Ramos (cell line): ENCODE results near the gene SLC13A2.

Experiments
- in situ Hi-C: fragments of 300-500 bp; cut with MboI; formaldehyde crosslinking; loops from one replicate; pipeline ENCODE4 v1.14.3; 2022; ENCODE audit warnings: low sequenced_read_pairs; ENCODE audit not compliant: unreplicated experiment

SLC13A2 gene

GRCh38 chr17:28530250-28530649 is 56.8 kb downstream of the SLC13A2 start:
- in situ Hi-C loops, result no loop called here

GRCh38 chr17:28530926-28531325 is 57.5 kb downstream of the SLC13A2 start:
- in situ Hi-C loops, result no loop called here

GRCh38 chr17:28532050-28532960 is 58.9 kb downstream of the SLC13A2 start:
- in situ Hi-C loops, result no loop called here

- in situ Hi-C loops, result no loop called here
These were observed 59.8 kb downstream of the SLC13A2 start for GRCh38 chr17:28533091-28533807.

- in situ Hi-C loops, result no loop called here
These were observed 61.4 kb downstream of the SLC13A2 start for GRCh38 chr17:28534740-28535375.

GRCh38 chr17:28536532-28537218 is 63.2 kb downstream of the SLC13A2 start:
- in situ Hi-C loops, result no loop called here

GRCh38 chr17:28537219-28537610 is 63.8 kb downstream of the SLC13A2 start:
- in situ Hi-C loops, result no loop called here

- in situ Hi-C loops, result no loop called here
These were observed 65.0 kb downstream of the SLC13A2 start for GRCh38 chr17:28538296-28538895.

- in situ Hi-C loops, result no loop called here
These were observed 66.8 kb downstream of the SLC13A2 start for GRCh38 chr17:28540231-28540630.

GRCh38 chr17:28541439-28541838 is 68.0 kb downstream of the SLC13A2 start:
- in situ Hi-C loops, result no loop called here

- in situ Hi-C loops, result no loop called here
These were observed 71.1 kb downstream of the SLC13A2 start for GRCh38 chr17:28544402-28545140.

GRCh38 chr17:28545141-28545503 is 71.7 kb downstream of the SLC13A2 start:
- in situ Hi-C loops, result no loop called here

- in situ Hi-C loops, result no loop called here
These were observed 72.5 kb downstream of the SLC13A2 start for GRCh38 chr17:28545787-28546415.

GRCh38 chr17:28547096-28547622 is 73.7 kb downstream of the SLC13A2 start:
- in situ Hi-C loops, result no loop called here
